NCI-H524 (cell line): Measurements from ENCODE around the gene TLR6.

Experiments used
- DNase-seq, 2 experiments: peaks; one replicate each; lab custom pipeline; 2025; lab: John Stamatoyannopoulos, UW

Gene TLR6

DNA sequence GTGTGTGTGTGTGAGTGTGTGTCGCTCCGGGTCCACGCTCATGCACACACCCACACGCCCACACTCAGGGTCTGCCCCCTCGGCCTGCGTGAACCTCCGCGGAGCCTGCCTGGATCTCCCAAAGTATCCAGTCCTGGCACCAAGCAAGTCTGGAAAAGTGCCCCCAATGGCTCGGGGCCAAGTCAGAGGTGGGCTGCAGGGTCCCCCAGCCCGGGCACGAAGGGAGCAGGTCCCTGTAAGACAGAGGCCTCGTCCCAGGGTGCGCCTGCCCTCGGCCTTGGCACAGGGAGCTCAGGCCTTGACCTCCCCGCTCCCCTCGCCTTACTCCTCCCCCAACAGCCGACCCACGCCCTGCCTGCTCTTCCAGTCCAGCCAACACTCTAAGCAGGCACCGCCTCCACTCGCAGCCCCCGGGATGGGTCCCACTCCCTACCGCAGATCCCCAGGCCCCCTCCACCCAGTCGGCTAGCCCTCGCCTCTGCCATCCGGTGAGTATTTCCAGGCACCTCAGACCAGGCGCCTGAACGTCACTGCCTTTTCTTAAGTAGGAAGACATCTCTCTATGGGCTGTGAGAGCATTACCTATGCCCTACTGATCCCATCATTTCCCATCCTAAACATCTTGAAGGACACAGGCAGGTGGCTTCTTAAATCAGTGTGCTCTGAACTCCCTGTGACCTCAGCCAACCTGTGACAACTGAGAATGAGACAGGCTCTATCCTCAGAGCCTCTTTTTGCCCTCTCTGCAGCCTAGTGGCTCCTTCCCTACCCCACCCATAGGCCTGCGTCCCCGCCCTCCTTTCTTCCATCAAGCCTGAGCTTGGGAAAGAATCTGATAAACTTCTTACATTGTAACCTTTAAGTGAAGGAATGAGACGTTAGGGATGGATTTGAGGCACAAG, 11.7 kb upstream of the TLR6 start:
- DNase-seq: peak in 1 of 2 experiments; percentile 33

DNA sequence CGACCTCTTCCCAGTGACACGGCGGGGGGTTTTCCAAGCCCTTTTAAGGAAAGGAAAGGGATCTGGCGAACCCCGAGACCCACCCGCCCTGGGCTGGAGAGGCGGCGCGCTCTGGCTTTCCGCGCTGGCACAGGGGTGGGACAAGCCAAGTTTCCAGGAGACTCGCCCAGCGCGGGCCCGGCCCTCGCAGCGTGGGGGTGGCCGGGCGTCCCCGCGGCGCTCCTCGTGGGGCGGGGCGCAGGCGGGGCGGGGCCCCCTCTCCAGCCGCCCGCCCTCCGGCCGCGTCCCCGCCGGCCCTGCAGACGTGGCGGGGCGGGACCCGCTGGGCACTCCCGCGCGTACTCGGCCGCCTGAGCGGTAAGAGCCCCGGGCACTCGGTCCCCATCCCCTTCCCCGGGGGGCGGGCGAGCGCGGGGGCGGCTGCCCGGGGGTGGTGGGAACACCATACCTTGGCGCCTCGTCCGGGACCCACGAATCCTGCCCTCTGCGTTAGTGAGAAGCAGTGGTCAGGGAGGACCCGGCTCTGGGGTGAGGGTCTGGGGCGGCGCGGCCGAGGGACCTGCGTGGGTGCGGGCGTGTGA, 11.0 kb upstream of the TLR6 start, which contains the start of gene FAM114A1:
FAM114A1 (plus strand) TSS at position 329 of the 581 bp plus-strand sequence. CDS start 10,273 bp downstream, outside the sequence.
- peak; percentile 30 to 69 for DNase-seq

DNA sequence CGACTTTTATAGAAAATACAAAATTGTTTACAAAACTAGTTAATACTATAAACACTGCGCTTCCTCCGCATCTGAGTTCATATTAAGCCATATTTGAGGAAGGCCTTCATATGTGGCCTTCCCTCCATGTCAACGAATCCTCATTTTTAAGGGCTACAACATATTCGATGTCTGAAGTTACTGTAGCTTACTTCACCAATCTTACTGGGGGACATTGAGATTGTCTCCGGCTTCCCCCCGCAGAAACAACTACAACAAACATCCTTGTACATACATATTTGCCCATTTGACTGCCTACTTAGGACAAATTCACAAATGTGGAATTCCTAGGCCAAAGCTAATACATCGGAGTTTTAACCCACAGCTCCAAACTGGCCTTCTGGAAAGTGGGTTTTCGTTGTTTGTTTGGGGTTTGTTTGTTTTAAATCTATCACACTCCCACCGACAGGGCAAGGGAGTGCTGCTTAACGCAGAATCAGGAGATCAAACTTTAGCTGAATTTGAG, 10.4 kb upstream of the TLR6 start:
- DNase-seq: no peak

DNA sequence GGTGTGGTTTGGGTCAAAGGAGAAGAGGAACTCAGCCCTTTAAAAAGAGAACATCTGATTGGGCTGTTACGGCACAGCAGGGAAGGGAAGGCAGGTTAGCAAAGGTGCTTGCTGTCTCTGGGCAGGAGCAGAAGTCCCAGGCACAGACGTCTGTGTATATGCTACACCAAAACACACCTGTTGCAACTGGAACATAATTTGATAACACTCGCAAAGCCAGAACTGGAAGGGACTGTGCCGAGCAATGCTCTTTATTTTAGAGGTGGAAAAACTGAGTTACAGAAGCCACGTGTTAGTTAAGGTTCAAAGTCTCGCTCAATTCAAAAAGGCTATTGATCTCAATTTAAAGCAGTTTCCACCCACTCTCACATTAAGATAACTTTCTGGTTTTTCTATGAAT, 8.8 kb upstream of the TLR6 start:
- DNase-seq: no peak

DNA sequence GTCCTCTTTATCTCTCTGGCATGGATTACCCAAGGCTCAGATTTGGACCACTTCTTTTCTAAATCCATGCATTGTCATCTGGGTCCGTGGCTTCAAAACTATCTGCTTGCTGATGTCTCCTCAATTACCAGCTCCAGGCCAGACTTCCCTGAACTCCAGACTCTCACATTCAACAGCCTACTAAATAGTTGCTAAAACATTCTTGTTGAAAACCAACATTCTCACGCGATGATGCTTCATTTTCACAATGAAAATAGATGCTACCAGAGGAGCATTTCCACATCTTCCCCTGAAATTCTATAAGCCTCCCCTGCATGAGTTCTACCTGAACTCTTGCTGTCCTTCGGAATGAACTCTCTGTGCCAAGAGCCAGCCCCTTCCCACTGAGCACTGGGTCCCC, 5.2 kb upstream of the TLR6 start:
- no peak for DNase-seq

DNA sequence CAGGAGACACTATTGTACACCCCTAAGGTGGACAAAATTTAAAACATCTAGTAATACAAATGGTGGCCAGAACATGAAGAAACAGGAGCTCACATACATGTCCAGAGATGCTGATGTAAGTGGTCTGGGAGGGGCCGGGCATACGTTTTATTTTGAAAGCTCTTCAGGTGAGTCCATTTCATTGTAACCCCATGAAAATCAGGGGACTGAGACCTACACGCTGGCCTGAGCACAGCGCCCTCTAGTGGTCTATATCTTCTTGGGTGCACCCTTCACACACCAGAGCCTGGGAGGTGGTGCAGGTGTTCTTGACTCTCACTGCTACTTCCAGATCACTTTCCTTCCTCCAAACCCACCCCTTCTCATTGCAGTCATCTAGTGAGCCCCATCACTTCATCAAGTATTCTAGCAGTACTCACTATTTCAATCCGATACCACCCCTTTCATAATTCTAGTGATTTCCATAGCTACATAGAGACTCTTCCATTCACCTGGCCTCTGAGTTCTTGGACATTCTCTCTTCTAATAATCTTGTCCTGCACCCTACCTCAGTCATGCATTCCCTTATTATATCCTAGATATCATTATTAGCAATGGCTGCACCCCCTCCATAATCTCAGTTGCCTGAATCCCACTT, 4.3 kb upstream of the TLR6 start:
- peak in 1 of 2 experiments; percentile 54 for DNase-seq

DNA sequence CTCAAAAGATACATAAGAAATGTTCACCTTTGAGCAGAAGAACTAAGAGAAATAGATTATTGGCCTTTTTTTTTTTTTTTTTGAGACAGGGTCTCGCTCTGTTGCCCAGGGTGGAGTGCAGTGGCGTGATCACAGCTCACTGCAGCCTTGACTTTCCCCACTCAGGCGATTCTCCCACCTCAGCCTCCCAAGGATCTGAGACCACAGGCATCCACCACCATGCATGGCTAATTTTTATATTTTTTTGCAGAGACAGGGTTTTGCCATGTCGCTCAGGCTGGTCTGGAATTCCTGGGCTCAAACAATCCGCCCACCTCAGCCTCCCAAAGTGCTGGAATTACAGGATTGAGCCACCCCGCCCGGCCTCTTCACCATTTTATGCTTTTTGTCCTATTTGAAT, 2.9 kb upstream of the TLR6 start:
- no peak for DNase-seq

DNA sequence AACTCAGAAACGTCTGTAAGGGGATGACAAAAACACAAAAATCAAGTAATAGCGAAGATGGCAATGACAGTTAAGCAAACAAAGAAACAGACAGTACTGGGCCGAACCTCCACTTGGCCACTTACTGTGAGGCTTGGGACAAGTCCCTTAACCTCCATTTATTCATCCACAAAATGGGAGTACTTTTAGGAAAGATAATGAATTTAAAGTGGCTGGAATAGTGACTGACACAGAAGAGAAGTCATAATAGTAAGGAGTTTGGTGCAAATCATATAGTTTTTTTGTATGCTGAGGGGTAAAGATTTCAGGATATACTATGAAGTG, 1.4 kb upstream of the TLR6 start:
- no peak for DNase-seq

DNA sequence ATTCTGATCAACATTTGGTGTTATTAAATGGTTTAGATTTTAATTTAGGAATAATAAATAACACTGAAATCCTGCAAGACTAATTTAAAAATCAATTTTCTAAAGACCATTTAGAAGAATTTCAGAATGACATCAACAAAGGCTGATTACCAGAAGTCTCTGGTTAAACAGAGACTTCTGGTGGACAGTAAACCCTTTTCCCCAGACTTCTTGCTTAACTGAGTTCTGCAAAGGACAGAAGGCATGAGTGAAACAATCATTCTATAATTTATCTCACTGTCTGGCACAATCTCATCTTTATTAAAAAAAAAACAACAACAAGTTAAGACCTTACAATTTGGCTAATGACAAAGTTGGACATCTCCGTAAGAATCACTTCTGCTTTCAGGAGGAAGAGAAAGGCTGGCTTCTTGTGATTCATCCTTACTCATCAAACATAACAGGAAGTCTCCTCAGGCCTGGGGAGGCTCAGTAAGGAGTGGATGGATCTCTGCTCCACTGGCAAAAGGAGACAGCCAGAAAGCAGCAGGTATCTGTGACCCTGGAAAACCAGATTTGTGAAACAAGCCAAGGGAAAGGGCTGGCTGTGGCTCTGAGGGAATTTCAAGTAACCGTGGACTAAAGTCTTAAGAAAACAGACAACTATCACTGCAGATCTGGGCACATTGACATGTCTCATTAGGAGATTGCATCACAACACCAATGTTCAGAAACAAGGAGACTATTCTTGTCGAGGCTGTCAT, 908 bp upstream of the TLR6 start:
- DNase-seq: no peak

DNA sequence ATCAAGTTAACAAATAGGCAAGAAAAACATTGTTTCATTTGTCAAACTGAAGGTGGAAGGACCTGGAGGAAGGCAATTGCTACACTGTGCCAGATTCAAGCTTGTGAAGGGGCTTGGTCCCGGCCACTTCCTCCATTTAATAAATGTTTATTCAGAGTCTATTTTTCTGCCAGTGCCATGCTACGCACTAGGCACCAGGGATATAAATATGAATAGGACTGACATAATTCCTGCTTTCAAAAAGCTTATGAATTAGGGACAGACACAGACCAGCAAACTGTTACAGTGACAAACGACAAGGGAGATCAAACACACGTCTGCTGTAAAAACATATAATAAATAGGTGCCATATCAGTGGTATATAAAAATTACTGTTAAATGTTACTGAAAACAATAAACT, 571 bp downstream of the TLR6 start:
- DNase-seq: no peak

DNA sequence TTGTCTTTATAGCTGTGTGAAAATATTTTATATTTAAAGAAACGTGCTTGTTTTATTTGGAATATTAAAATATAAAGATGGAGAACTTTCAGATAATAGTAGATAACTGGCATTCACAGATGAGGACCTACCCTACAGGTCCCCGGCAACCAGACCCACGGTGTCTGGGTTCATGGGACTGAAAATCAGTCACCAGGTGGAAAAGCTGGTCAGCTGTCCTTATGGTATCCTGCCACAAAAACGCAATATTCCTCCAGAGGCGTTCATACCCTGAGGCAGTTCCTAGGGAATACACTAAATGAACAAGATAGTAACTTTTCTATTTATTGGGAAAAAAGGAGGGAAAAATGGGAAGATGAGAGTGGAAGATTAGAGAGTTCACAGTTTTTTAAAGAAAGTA, 1.2 kb downstream of the TLR6 start:
- no peak for DNase-seq

DNA sequence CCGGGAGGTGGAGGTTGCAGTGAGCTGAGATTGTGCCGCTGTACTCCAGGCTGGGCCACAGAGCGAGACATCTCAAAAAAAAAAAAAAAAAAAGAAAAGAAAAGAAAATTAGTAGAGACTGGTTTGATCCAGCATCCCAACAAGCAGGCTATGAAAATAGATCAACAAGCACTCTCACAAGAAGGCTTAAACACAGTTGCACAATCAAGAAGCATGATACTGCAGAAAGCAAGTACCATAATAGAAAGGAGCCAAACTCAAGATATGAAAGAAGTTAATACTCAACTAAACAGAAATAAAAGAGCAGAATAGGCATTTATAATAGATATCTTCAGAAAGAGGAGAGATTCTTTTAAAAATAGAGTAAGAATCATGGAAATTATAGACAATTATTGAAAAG, 10.6 kb downstream of the TLR6 start:
- no peak for DNase-seq

DNA sequence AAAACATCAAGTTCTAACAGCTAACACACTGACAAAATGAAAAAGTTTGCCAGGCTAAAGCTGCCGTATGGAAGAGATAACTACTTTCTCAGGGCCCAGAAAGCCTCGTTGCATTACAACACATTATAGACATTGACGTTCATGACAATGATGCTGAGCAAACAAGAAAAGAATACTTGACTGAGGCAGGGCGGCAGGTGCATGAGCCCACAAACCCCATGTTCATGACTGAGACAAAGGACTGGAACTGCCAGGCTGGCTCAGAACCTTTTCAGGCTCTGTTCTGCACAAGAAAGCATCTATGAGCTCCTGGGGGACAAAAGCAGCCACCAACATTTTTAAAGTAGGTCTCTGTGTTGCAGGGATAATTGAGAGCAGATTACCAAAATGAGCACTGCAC, 13.6 kb downstream of the TLR6 start:
- no peak for DNase-seq

DNA sequence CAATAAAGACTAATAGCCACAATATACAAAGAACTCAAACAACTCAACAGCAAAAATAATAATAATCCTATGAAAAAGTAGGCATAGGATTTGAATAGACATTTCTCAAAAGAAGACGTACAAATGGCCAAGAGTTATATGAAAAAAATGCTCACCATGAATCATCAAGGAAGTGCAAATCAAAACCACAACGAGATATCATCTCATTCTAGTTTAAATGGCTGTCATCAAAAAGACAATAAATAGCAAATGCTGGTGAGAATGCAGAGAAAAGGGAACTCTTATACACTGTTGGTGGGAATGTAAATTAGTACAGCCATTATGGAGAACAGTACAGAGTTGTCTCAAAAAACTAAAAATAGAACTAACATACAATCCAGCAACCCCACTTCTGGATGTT, 18.8 kb downstream of the TLR6 start:
- no peak for DNase-seq

DNA sequence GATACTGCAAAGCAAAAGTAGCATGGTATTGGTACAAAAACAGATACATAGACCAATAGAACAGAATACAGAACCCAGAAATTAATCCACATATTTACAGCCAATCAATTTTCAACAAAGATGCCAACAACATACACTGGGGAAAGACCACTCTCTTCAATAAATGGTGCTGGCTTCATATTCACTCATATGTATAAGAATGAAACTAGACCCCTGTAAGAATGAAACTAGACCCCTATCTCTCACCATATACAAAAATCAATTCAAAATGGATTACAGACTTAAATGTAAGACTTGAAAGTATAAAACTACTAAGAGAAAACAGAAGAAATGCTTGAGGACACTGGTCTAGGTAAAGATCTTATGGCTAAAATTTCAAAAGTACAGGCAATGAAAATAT, 19.3 kb downstream of the TLR6 start:
- DNase-seq: no peak

DNA sequence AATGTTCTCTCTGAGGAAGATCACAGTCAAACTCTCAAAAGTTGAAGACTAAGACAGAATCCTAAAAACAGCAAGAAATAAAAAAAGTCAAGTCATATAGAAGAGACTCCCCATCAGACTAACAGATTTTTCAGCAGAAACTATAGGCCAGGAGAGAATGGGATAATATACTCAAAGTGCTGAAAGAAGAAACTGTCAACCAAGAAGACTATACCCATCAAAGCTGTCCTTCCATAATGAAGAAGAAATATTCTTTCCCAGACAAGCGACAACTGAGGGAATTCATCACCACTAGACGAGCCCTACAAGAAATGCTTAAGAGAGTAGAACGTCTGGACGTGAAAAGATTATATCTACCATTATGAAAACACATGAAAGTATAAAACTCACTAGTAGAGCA, 22.0 kb downstream of the TLR6 start:
- no peak for DNase-seq

DNA sequence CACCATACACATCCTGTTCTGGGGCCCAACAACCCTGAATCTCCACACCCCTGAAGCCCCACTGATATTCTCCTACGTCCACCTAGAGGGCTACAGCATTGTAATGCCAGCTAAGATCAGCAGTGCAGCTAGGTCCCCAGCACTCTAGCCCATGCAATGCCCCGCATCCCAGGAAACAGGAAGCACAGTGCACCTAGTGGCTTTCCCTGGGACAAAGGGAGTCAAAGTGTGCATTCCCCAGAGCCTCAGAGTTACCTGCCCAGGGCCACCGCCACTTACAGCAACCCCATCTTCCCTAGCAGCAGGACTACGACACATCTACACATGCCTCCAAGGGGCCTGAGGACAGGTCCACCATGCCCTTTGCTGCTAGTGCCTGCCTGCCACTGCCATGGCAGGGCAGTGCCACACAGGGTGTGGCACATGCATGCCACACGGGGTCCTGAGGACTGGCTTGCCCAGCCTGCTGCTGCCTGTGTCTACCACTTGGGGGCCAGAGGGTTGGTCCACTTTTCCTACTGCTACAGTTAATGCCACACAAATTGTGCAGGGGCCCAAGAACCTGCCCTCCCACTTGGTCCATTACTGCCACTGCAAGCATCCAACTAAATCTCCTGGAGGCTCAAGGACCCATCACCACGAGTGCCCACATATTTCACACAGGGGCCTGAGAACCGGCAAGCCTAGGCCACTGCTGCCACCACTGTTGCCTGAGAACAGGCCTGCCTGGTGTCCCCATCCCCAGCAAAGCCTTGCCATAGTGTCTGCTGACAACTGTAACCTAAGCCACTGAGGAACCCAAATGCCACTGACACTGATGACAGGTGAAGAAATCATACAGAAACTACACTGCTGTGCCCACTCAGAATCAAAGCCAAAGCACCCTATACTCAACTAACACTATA, 23.7 kb downstream of the TLR6 start:
- DNase-seq: no peak

DNA sequence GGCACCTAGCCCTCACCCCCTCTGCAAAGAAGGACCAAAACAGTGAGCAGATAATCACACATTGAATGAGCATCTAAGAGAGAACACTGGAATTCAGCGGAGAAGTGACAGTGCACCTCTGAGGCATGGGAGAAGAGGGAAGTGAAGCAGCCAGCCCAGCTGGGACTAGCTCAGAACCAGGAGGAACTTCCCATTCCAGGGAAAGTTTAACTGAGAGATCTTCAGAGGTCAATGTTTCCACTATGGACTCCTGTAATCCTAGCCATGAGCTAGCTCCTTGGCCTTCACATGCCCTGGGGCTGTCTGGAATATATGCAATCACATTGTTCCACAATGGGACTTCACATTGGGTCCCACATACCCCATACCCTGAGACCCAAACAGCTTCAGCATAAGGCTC, 24.4 kb downstream of the TLR6 start:
- DNase-seq: no peak

DNA sequence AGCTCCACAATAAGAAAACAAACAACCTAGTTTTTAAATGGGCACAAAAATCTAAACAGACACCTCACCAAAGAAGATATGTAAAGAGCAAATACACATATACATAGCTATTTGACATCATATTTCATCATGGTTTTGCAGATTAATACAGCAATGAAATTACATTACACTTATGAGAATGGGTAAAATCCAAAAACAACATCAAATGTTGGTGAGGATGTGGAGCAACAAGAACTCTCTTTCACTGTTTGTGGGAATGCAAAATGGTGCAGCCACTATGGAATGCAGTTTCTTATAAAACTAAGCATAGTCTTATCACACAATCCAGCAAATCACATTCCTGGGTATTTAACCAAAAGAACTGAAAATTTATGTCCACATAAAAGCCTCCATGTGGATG, 25.0 kb downstream of the TLR6 start:
- DNase-seq: no peak

DNA sequence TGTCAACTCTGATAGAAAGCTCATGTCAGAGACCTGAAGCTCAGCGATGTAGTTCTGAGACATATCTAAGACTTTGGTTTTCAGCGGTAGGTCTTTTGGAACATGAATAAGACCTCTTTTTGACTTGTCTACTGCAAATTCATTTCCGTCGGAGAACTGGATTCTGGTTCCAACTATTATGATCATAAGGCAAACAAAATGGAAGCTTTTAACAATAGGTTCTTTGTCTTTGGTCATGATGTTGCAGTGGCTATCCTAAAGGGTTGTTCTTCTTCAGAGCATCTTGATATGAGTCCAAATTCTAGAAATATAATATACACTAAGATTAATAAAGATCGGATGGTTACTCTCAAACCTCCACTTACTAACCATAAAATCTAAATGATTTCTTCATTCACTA, 27.4 kb downstream of the TLR6 start:
- DNase-seq: no peak

DNA sequence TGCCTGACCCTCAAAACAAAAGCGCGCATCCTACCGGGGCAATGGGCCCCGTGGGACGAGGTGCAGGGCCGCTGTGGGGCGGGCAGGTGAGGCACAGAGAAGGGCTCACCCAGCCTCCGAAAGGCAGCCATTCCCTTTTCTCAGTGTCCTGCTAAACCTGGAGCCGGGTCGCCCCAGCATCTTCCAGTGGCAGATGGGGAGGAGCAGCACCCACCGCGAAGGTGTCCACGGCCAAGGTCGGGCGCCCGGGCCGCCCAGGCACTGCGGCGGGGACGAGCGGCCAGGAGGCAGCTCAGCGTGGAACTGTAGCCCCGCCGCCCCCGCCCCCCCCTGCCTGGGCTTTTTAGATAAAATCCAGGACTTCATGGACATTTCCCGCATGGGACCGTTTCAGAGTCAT, 32.9 kb downstream of the TLR6 start:
- DNase-seq: no peak
